ENCODE results near the gene ADCY2.

- TF ChIP-seq POLR2A (IDR thresholded peaks at IDR 0.05; ENCODE audit: low read depth, low read length) (no peak), TAF1 (IDR thresholded peaks at IDR 0.05; ENCODE audit: borderline replicate concordance, low read depth, low read length) (no peak)
Observed at GRCh38 chr5:7348168-7348854, 47.6 kb upstream of the ADCY2 start.

Data from GM12892 (cell line).